Stomach (tissue), 4 donors: ENCODE data around the gene ACTA2.

Source experiments
- CTCF ChIP-seq, 7 experiments: fragments of 450-650 bp in 4 of 7; fragments of 200-600 bp in 3 of 7; sonication (generic) in 3 of 7; IDR thresholded peaks; one replicate each; pipeline ENCODE4 v1.5.1; 2016 to 2019; ENCODE audit warnings: antibody characterized with exemption in 7 of 7, control low read depth in 2 of 7, mild to moderate bottlenecking in 1 of 7
- POLR2A ChIP-seq, 4 donors: fragments of 450-650 bp; IDR thresholded peaks; one replicate each; pipeline ENCODE4 v1.6.1; 2016; ENCODE audit warnings: antibody characterized with exemption in 4 of 4, control low read depth in 2 of 4, mild to moderate bottlenecking in 1 of 4, moderate library complexity in 1 of 4

GRCh38 chr10:88927416-88927690 lies 25.2 kb downstream of the ACTA2 start:
- no peak for TF ChIP-seq CTCF (IDR thresholded peaks at IDR 0.05)
- no peak for TF ChIP-seq POLR2A (IDR thresholded peaks at IDR 0.05)
